Stimulated activated CD8-positive, alpha-beta memory T cell treated with anti-CD3 and anti-CD28 coated beads, Interleukin-7, amount 100 ng/mL, for 4 hours (primary cell): ENCODE data around the gene OPN5.

Experiments
- DNase-seq, 2 donors: peaks; one replicate each; pipeline ENCODE4 v3.0.0-alpha.2; 2020; ENCODE audit warnings: low read depth in 2 of 2

OPN5 gene

DNA sequence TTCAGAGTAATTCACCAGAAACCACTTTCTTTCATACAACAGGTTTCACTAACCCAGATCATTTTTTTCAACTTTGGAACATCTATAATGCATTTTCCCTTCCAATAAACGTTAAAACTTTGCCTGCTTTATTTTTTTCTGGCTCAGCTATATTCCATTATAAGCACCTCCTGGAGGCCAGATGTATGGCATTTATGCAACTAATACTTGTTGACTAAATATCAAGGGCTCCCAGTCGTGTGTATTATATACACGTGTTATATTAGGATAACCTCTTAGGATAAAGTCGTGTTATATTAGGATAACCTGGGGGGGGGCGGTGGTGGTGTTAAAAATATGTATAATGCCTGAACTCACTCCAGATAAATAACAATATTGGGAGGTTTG is 6.7 kb downstream of the OPN5 start:
- DNase-seq, result no peak

DNA sequence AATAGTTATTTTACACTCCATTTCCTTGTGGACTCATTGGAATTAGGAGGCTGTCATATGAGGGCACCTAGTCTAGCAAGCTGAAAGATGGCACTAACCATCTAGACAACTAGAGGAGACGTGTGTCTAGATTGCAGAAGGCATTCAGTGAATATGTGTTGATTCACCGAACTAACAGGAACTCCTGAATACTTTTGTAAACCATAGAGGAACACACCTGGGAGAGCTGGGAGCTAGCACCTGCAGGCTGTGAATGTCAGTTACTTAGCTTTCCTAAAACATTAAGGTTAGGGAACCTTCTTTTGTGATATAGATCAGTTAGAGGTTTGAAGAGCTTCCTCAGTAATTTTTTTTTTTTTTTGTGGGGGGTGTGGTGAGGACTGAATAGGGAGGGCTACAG is 7.7 kb downstream of the OPN5 start:
- DNase-seq, result no peak

DNA sequence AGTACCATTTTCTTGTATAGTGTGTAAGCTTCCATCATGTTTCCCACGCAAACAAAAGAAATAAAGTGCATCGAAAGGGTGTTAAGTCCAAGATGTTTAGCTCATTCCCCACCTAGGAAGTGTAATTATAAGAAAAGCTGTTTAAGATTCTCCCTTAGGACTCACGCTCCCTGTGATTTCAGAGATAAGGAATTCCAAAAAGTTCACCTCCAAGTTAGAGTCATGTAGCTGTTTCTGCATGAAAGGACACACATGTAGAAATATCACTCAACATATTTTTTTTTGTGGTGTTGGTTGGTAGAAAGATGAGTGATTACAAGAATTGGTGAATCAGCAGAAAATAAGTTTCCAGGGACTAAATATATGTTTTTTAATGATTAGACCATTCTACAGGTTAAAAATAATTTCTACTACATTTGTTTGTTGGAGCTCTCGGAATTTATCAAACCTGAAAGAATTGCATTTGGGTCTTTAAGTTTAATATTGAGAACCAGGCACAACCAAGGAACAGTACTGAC is 10.4 kb downstream of the OPN5 start:
- no peak for DNase-seq

DNA sequence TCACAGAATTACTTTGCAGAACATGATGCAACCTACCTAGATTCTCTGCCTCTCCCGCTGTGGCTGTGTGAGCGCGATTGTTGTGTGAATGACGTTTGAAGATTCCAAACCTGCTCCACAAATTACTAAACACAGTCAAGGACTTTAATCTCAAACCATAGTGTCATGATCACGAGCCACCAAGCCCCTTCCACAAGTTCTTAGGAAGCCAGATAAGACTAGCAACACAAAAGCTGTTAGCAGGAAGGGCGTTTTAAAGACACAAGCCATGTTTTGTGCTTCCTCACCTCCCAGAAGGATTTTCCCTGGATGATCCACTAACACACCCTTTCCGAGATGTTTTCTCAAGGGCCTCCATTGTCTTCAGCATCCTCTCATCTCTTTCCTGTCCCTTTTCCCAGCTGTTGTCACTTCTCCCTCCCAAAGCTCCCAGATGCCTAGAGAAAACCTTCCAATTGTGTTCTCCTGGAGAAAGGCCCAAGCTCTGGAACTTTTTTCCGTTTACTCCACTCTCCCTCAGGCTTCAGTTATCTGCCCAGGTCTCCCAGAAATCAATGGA is 12.8 kb downstream of the OPN5 start:
- DNase-seq, result no peak

DNA sequence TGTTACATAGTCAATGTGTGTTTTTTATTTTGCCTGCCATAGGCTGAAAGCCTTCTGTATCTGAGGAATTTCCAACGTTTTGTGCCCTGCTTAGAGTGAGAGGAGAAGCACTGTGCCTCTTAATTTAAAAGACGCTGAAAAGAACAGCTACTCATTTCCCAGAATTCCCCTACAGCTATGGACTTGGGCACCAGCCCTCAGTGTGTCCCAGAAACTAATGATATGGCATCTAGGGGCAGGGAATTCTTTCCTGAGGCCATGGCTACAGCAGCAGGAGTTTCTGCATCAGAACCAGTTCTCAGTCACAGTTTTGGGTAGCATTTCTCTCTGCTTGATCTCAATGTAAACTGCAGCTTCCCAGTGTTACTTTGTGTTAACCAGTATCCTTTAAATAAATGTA is 20.2 kb downstream of the OPN5 start:
- no peak for DNase-seq

DNA sequence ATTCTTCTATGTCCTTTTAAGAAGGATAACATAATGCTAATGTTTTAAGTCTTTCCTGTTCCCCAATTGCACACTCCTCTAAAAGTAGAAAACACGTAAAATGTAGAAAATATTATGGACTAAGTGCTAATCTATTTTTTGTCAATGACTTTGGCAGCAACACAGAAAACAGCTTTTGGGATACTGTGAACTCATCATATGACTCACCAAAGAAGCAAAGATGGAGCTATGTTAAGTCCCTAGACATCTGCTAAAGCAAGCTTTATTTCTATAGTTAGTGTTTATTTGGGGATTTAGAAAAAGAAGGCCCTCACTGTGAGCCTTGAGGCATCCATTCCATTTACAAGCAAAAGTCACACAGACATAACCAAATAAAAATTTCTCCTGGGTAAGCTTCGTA is 23.0 kb downstream of the OPN5 start:
- no peak for DNase-seq

DNA sequence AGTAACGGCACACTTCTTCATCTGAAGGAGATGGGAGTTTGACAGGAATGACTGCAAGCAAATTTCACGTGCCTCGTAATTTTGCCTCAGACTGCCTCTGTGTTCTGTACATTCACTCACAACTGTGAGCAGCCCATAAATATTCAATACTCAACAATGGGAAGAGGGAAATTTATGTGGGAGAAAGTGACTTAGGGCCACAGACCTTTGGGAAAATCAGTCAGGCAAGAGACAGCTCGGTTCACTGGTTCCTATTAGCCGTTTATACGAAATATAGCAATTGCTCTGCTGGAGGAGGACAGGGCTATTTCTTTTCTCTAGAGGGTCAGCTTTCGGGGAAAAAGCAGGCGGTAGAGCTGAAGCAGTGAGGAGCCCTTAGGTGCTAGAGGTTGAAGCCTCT is 28.0 kb downstream of the OPN5 start:
- DNase-seq, result no peak

DNA sequence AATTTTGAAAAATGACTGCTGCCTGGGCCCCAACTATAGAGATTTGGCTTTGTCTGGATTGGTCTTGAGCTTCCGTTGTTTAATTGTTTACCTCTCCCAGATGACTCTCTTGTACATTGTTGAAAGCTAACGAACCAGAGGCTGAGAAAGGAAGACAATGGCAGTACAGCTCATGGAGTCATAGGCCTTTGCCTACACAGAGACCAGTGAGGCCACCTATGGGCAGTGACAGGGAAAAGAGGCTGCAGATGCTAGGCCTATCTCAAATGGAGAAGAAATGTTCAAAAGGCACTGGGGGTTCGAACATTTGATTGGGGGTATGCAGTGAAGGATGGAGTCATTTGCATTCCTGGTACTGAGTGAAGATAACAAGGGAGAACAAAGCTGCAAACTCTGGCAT is 29.1 kb downstream of the OPN5 start:
- no peak for DNase-seq

DNA sequence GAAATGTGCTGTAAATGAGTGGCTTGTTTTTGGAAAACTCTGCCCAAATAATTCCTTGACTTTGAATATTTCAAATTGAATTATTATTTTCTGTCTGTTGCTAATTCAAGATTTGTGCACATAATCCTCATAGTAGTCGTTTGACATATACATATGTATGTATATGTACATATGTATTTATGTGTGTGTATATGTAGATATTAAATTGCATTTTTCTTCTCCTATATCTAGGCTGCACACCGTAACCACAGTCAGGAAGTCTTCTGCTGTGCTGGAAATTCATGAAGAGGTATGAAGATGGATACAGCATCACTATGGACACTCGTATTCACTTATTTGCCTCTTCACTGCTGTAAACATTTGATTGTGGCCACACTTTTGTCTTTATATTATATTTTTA is 29.6 kb downstream of the OPN5 start:
- no peak for DNase-seq

DNA sequence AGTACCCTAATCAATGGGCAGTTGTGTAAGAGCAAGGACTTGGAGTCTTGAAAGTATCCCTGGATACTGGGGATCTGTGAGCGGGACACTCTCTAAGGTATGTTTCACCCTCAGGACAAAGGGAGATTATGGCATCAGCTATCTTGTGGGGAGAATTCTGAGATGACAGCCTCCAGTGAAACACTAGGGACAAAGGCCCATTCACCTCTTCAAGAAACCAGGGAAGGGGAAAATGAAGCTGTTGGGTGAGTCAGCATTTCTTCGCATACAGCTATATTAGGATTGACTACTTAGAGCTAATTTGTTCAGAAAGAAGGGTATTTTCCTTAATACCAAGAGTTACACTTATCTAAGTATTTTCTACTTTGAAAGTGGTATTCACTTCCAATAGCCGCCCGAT is 35.9 kb downstream of the OPN5 start:
- DNase-seq, result no peak

DNA sequence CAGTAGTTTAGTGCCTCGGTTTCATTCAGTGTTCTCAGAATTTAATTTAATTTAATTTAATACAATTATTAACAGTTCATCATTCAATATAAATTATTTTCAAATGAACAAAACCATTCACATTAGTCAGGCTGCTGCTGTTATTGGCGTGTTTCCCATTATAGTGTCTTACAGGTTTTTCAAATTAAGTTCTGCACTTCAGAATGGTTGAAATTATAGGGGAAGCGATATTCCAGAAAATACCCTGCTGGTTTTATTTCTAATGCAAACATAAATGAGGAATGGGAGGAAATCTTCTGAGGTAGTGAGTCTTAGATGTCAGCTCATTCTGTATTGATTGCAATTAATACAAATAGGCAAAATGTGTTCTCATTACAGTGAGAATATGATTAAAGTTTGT is 37.6 kb downstream of the OPN5 start:
- no peak for DNase-seq

DNA sequence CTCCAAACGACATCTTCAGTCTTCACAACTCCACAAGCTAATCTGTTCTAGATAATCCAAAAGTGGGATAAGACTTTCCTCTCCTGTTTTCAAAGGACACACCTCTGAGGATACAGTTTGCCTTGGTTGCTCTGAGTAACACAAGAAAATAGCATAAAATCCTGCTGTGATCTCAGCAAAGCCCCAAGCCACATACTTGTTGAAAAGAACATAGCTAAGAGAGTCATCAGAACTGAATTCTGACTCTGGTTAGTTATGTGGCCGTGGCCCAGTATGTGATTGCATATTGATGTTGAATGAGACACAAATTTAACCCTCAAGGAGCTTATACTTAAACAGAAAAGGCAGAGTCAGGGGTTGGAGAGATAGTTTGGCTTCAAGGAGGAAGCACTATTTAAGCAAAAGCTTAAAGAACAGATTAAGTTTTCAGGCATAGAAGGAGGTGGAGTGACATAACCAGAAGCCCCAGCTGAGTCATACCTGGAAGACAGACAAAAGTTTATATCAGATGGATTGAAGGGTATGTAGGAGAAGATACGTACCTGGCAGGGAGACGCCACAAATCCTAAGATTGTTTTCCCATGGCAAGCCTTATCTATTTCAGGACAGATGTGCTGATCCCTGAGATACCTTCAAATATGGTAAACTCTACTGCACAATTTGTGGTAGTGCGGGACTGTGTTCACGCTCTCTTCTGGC is 41.2 kb downstream of the OPN5 start:
- DNase-seq, result no peak

DNA sequence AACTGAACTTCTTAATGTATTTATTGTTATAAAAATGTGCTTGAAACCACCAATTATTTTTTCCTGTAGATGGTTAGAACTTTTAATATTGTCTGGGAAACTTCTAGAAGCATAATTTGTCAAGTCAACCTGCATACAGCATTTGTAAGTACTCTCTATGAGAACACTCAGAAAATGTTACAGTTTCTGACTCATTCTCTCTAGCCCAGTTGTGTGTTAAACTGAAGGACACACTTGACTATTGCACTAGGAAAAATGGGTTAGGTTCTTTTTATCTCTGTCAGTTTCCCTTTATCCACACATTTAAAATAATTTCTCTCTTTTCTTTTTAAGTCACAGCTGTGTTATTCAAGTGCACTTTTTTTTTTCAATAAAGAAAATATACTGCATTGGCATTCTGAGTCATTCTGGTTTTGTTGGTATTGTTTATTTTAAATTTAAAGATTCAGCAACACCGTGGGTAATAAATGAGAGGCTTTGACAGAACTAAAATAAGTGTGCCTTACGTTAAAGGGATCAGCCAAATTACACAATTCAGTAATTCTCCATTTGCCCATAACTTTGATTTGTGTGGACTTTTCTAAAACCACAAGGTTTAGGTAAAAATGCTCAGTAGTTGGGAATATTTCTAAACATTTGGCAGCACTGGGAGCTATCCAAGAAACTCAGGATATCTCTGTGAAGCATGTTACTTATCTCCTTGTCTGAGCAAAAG is 50.7 kb downstream of the OPN5 start:
- DNase-seq, result no peak

DNA sequence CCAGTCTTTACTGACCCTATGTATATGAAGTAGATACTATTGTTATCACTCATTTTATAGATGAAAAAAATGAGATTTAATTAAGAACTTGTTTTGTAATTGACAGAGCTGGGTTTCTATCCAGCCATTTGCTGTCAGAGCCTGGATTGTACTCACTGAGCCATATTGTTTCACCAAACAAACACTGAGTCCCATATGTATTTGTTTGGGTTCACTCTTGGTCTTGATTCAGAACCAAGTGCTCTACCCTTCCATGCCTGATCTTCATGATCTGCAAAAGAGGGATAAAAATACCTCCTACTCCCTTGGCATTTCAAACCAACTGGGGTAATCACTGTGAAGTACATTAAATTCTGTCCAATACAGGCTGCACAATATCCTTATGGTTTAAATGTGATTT is 52.4 kb downstream of the OPN5 start:
- no peak for DNase-seq

DNA sequence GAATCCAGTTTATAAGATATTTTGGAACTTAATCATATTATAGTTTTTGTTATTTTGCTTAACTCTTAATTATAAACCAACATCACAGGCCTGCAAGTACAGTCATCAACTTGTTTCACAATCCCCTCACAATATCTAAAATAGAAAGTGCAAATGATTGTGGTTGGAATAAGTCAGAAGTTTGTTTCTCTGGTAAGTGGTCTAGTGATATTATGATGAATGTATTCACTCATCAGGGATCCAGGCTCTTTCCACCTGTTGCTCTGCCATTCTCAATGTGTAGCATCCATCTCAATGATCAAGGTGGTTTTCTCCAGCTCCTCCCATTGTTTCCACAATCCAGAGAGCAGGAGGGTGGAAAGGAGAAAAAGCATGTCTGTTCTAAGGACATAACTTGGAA is 54.2 kb downstream of the OPN5 start:
- no peak for DNase-seq

DNA sequence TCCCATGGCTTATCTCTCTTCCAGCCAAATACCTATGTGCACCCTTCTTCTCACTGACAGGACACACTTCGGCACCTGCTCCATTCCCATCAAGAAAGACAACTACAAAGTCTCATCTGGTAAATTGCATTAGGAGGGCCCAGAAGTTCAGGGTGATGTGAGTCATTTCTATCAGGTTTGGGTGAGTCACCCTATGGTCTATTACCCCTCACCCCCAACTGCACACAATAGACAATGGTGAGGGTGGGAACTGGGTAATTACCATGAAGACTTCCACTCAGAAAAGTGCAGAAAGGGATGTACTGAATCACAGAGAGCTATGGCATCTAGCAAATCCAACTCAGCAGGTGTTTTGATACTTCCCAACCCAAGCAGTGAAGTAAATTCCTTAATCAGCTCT is 54.8 kb downstream of the OPN5 start:
- DNase-seq, result no peak

DNA sequence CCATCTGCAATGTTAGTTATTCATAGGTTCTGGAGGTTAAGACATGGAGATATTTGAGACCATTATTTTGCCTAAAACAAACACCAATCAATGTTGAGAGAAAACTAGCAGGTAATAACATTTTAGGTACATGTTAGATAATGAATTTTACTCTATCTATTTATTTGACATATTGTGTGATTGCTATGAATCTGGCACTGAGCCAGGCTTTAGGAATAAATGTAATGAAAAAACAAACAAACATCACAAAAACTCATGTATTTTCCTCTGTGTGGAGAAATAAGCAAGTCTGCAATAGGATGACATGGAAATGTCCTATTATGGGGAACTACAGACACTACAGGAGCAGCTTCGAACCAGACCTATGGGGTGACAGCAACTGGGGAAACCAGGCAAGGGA is 57.8 kb downstream of the OPN5 start:
- DNase-seq, result no peak

DNA sequence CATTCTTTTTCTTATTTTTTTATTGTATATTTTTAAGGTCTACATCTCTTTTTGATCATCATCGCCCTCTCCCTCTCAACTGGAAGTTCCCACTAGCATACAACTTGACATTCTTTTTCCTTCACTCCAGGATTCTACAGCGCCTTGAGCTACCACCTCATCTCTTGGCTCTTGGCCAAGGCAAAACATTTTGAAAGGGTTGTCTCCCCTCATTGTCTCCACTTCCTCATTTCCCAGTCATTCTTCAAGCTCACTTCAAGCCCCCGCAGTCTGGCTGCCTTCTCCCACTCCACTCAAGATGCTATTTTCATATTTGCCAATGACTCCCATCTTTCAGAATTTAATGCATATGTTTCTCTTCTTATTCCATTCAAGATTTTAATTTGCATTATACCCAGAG is 63.0 kb downstream of the OPN5 start:
- DNase-seq, result no peak

DNA sequence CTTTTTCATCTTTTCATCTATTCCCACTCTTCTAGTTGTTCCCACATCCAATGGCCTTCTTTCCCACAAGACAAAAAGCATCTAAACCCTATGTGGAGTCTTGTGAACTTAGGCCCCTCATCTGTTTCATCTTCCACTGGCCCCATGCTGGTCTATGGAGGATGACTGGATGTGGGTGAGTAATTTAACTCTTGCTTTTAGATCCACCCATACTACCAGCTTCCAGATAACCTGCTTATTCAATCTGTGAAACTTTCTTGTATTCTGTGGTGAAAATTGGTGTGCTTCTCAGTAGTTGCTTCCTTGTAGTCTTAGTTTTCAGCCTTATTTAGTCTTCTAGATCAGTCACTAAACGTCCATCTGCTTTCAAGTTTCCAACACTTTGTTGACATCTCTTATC is 64.9 kb downstream of the OPN5 start:
- no peak for DNase-seq

DNA sequence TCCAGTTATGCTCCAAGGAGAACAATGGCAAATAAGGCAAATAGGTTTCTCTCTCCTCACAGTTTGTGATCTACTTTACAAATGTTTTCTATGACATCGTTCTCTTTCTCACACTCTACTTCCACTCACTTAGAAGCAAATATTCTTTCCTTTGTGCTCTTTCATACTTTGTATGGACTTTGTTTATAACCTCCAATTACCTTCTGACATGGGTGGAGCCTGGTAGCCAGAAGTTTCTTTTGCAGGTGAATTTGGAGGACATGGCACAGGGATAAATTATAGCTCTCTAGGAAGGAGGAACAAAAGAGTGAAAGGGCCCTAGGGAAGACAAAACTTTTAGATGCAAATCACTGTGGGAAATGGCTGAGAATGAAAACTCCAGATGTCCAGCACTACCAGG is 69.3 kb downstream of the OPN5 start:
- DNase-seq, result no peak

DNA sequence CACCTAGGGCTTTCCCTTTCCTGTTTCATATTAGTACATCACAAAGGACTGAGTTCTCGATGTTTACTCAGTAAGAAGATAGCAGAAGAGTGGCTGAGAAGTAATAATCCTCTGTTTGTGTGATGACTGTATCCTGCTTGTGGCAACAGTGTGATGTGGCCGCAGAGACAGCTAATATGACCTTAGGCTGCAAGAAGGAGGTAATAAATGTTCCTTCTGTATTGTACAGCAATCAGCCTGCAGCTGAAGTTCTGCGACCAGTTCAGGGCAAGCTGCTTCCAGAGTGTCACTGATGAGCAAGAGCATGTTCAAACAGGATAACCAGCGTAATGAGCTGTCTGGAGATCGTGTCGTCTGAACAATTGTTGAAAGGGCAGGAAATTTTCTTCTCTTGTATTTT is 70.9 kb downstream of the OPN5 start:
- DNase-seq, result no peak

DNA sequence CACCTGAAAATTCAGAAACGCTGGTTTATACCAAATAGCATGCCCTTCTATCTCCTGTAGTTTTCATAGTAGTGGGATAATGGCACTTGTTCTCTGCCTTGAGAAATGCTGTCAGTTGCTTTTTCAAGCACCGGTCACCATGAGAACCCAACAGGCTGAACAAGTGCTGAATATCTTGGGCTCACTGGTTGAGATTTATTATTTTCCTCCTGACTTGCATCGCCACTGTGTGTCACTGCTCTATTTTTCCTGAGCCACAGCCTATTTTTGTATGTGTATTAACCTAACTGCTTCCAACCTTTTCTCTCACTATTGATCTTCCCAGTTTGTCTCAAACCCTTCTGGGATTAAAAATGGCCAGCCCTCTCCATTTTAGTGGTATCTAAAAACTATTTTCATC is 71.9 kb downstream of the OPN5 start:
- no peak for DNase-seq

DNA sequence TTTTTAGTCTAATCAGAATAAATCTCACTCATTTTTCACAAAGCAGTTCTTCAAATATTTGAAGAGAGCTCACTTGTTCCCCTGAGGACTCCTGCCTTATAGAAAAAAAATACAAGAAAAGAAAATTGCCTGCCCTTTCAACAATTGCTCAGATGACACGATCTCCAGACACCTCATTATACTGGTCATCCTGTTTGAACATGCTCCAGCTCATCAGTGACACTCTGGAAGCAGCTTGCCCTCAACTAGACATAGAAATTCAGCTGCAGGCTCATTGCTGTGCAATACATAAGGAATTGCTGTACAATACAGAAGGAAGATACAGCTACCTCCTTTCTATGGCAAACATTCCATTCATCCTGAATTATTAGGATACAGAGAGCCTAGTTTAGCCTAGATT is 73.1 kb downstream of the OPN5 start:
- DNase-seq, result no peak
